ENCODE measurements around the gene SIGLEC6.

GRCh38 chr19:51476164-51476563 is 55.3 kb downstream of the SIGLEC6 start:
- TF ChIP-seq, protein P1, sequence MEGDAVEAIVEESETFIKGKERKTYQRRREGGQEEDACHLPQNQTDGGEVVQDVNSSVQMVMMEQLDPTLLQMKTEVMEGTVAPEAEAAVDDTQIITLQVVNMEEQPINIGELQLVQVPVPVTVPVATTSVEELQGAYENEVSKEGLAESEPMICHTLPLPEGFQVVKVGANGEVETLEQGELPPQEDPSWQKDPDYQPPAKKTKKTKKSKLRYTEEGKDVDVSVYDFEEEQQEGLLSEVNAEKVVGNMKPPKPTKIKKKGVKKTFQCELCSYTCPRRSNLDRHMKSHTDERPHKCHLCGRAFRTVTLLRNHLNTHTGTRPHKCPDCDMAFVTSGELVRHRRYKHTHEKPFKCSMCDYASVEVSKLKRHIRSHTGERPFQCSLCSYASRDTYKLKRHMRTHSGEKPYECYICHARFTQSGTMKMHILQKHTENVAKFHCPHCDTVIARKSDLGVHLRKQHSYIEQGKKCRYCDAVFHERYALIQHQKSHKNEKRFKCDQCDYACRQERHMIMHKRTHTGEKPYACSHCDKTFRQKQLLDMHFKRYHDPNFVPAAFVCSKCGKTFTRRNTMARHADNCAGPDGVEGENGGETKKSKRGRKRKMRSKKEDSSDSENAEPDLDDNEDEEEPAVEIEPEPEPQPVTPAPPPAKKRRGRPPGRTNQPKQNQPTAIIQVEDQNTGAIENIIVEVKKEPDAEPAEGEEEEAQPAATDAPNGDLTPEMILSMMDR (IDR thresholded peaks at IDR 0.05), result no peak
- TF ChIP-seq HDAC2 (IDR thresholded peaks at IDR 0.05) (no peak), MYC (IDR thresholded peaks at IDR 0.05; ENCODE audit: borderline replicate concordance, low read length) (no peak), MAFK (IDR thresholded peaks at IDR 0.05; ENCODE audit: partially characterized antibody) (no peak), CEBPB (IDR thresholded peaks at IDR 0.05) (no peak), ZFP36 (IDR thresholded peaks at IDR 0.05; ENCODE audit: borderline replicate concordance, partially characterized antibody) (no peak), ZC3H11A (IDR thresholded peaks at IDR 0.05) (no peak), JUN (IDR thresholded peaks at IDR 0.05) (no peak), POLR2A (IDR thresholded peaks at IDR 0.05; ENCODE audit: low read length) (no peak), RCOR1 (IDR thresholded peaks at IDR 0.05; ENCODE audit: low read depth, low read length) (no peak), PHF8 (IDR thresholded peaks at IDR 0.05; ENCODE audit: borderline replicate concordance, low read depth) (no peak), EHMT2 (IDR thresholded peaks at IDR 0.05; ENCODE audit: low read depth) (no peak), RFX5 (IDR thresholded peaks at IDR 0.05) (no peak)

All from A549 (cell line).